GM12878 (cell line): ENCODE results near the gene SH3BGRL2. TPM values are rescaled to one million over a fixed set of nuclear protein-coding genes. Genes with fewer than 3 reads are reported as not detected.

Experiments
- ATAC-seq: fragments of 200-7000 bp; cut with Tn5 transposase; 3 replicates; pipeline ENCODE4 v1.9.1; 2020; ENCODE audit warnings: mild to moderate bottlenecking, moderate library complexity
- BruUV-seq: library from RNA; stranded (reverse); fragments of 400-500 nt; replicated peaks from 2 replicates; lab custom pipeline; 2021; lab: Mats Ljungman, UMichigan
- CTCF ChIA-PET: fragments of 300-600 bp; sonication (Branson Sonifier 250); formaldehyde crosslinking; extraction: SDS; loops from one replicate; lab custom pipeline; 2021; ENCODE audit warnings: inconsistent platforms; lab: Yijun Ruan, JAX
- POLR2A ChIA-PET: fragments of 350-600 bp; formaldehyde crosslinking; extraction: SDS; loops from one replicate; lab custom pipeline; 2021; ENCODE audit warnings: inconsistent platforms; lab: Charles Lee
- RAD21 ChIA-PET: fragments of 300-600 bp; sonication (Branson Sonifier 250); formaldehyde crosslinking; loops from one replicate; lab custom pipeline; 2023; ENCODE audit warnings: antibody characterized with exemption; ENCODE audit not compliant: unreplicated experiment; lab: Charles Lee
- SMC1A ChIA-PET: fragments of 300-600 bp; sonication (Branson Sonifier 250); formaldehyde crosslinking; loops from one replicate; lab custom pipeline; 2023; ENCODE audit not compliant: unreplicated experiment, uncharacterized antibody; lab: Charles Lee
- DNase-seq: peaks from one replicate; pipeline ENCODE4 v3.0.0-alpha.2; 2011; ENCODE audit warnings: low read depth, low spot score
- FAIRE-seq: peaks from 3 replicates; lab custom pipeline; 2011; peaks lifted over from hg19 to GRCh38; lab: Jason Lieb, UNC
- H2AFZ ChIP-seq: 2 replicates; pipeline ENCODE4 v1.6.0; 2011; ENCODE audit warnings: low read depth, low read length, control low read depth; ENCODE audit not compliant: control insufficient read depth
- H3K27ac ChIP-seq: 2 replicates; pipeline ENCODE4 v1.5.1; 2011; ENCODE audit warnings: control low read depth; ENCODE audit not compliant: control insufficient read depth, insufficient read depth
- H3K27me3 ChIP-seq, 2 experiments: replicated peaks in 1 of 2; 2 replicates each; pipeline versions ENCODE4 v1.6.0 to v1.6.1; 2011; ENCODE audit warnings: low read length in 1 of 2; ENCODE audit not compliant: control insufficient read depth in 2 of 2, insufficient read depth in 2 of 2
- H3K36me3 ChIP-seq, 2 experiments: 2 replicates each; pipeline ENCODE4 v1.5.1; 2011; ENCODE audit warnings: low read length in 1 of 2; ENCODE audit not compliant: control insufficient read depth in 2 of 2, insufficient read depth in 2 of 2
- H3K4me1 ChIP-seq: 2 replicates; pipeline ENCODE4 v1.6.1; 2011; ENCODE audit warnings: mild to moderate bottlenecking, low read length, moderate library complexity, mixed read lengths; ENCODE audit not compliant: control insufficient read depth, insufficient read depth
- H3K4me2 ChIP-seq: 2 replicates; pipeline ENCODE4 v1.6.0; 2011; ENCODE audit warnings: control low read depth; ENCODE audit not compliant: control insufficient read depth, insufficient read depth
- H3K4me3 ChIP-seq: fragments of 200-600 bp; sonication (generic); 2 replicates; pipeline ENCODE4 v1.5.1; 2016
- H3K79me2 ChIP-seq: 2 replicates; pipeline ENCODE4 v1.6.0; 2011; ENCODE audit warnings: low read length; ENCODE audit not compliant: control insufficient read depth, insufficient read depth
- H3K9ac ChIP-seq: 2 replicates; pipeline ENCODE4 v1.8.0; 2011; ENCODE audit warnings: low read length, control low read depth, mixed read lengths; ENCODE audit not compliant: control insufficient read depth, insufficient read depth
- H3K9me3 ChIP-seq: replicated peaks from 3 replicates; pipeline ENCODE4 v1.5.1; 2011; ENCODE audit warnings: mild to moderate bottlenecking, low read length; ENCODE audit not compliant: control insufficient read depth, insufficient read depth
- H4K20me1 ChIP-seq: 2 replicates; pipeline ENCODE4 v1.6.0; 2011; ENCODE audit not compliant: control insufficient read depth, insufficient read depth
- ATF7 ChIP-seq: fragments of 450-650 bp; IDR thresholded peaks from 2 replicates; pipeline ENCODE4 v1.6.1; 2016; ENCODE audit warnings: low read depth, mild to moderate bottlenecking
- BHLHE40 ChIP-seq, 2 experiments: fragments of 450-650 bp in 1 of 2; IDR thresholded peaks; 2 replicates each; pipeline ENCODE4 v1.6.1; 2011 to 2017; ENCODE audit warnings: low read depth in 2 of 2, borderline replicate concordance in 1 of 2, improper control_type of control experiment in 1 of 2, low read length in 1 of 2, mild to moderate bottlenecking in 1 of 2
- CBFB ChIP-seq: IDR thresholded peaks from 2 replicates; pipeline ENCODE4 v1.6.1; 2016; ENCODE audit warnings: antibody characterized with exemption, low read depth
- CHD4 ChIP-seq: fragments of 200-600 bp; sonication (generic); IDR thresholded peaks from 2 replicates; pipeline ENCODE4 v1.6.1; 2016; ENCODE audit warnings: mild to moderate bottlenecking
- CREB1 ChIP-seq: IDR thresholded peaks from 2 replicates; pipeline ENCODE4 v1.6.1; 2012; ENCODE audit warnings: low read depth, mild to moderate bottlenecking, inconsistent platforms
- DPF2 ChIP-seq: fragments of 450-650 bp; IDR thresholded peaks from 2 replicates; pipeline ENCODE4 v1.6.1; 2017; ENCODE audit warnings: mild to moderate bottlenecking
- FOS ChIP-seq: IDR thresholded peaks from 3 replicates; pipeline ENCODE4 v1.6.1; 2011; ENCODE audit warnings: borderline replicate concordance; ENCODE audit not compliant: insufficient read length; ENCODE audit errors: extremely low read depth
- FOXK2 ChIP-seq: fragments of 450-650 bp; IDR thresholded peaks from 2 replicates; pipeline ENCODE4 v1.6.1; 2017; ENCODE audit warnings: mild to moderate bottlenecking, moderate library complexity
- FOXM1 ChIP-seq: IDR thresholded peaks from 2 replicates; pipeline ENCODE4 v1.6.1; 2012; ENCODE audit warnings: low read depth, mild to moderate bottlenecking, inconsistent platforms, low read length, moderate library complexity
- HDAC2 ChIP-seq: fragments of 200-600 bp; sonication (generic); IDR thresholded peaks from 2 replicates; pipeline ENCODE4 v1.6.1; 2017
- NKRF ChIP-seq: fragments of 450-650 bp; conservative IDR thresholded peaks from 2 replicates; pipeline ENCODE4 v1.6.1; 2017; ENCODE audit warnings: mild to moderate bottlenecking, moderate library complexity
- NR2F1 ChIP-seq: fragments of 450-650 bp; conservative IDR thresholded peaks from 2 replicates; pipeline ENCODE4 v1.6.1; 2017; ENCODE audit warnings: mild to moderate bottlenecking
- PKNOX1 ChIP-seq: fragments of 450-650 bp; IDR thresholded peaks from 2 replicates; pipeline ENCODE4 v1.6.1; 2016; ENCODE audit warnings: mild to moderate bottlenecking
- POLR2A ChIP-seq: IDR thresholded peaks from 2 replicates; pipeline ENCODE4 v1.6.1; 2011; ENCODE audit warnings: low read depth, mild to moderate bottlenecking, low read length
- RBBP5 ChIP-seq: fragments of 200-600 bp; sonication (generic); conservative IDR thresholded peaks from 2 replicates; pipeline ENCODE4 v1.6.1; 2016
- SP1 ChIP-seq: IDR thresholded peaks from one replicate; pipeline ENCODE4 v1.6.1; 2011; ENCODE audit warnings: low read depth, low read length
- SPI1 ChIP-seq: IDR thresholded peaks from 2 replicates; pipeline ENCODE4 v1.6.1; 2011; ENCODE audit warnings: low read depth, mild to moderate bottlenecking, low read length, moderate library complexity, borderline replicate concordance; ENCODE audit not compliant: insufficient read depth
- SREBF2 ChIP-seq: IDR thresholded peaks from 2 replicates; pipeline ENCODE4 v1.6.1; 2012; ENCODE audit warnings: mild to moderate bottlenecking, low read length
- STAT1 ChIP-seq: fragments of 450-650 bp; conservative IDR thresholded peaks from 2 replicates; pipeline ENCODE4 v1.6.1; 2014; ENCODE audit warnings: antibody characterized with exemption, mild to moderate bottlenecking
- TARDBP ChIP-seq: IDR thresholded peaks from 2 replicates; pipeline ENCODE4 v1.6.1; 2016; ENCODE audit warnings: borderline replicate concordance
- TCF7 ChIP-seq: IDR thresholded peaks from 2 replicates; pipeline ENCODE4 v1.6.1; 2014; ENCODE audit warnings: antibody characterized with exemption, borderline replicate concordance
- USF2 ChIP-seq: IDR thresholded peaks from 2 replicates; pipeline ENCODE4 v1.6.1; 2011; ENCODE audit warnings: low read depth, low read length, improper control_type of control experiment, borderline replicate concordance
- ZNF622 ChIP-seq: fragments of 450-650 bp; IDR thresholded peaks from 2 replicates; pipeline ENCODE4 v1.6.1; 2017; ENCODE audit warnings: mild to moderate bottlenecking, inconsistent platforms
- WGBS: methylation state at CpG from one replicate; pipeline ENCODE4 v1.1.6; 2016; ENCODE audit warnings: low lambda C conversion rate; ENCODE audit not compliant: insufficient replicate concordance, insufficient coverage; ENCODE audit errors: missing lambda C conversion rate; 5-methylcytosine and 5-hydroxymethylcytosine counted together
- in situ Hi-C: fragments of 300-500 bp; cut with MboI; formaldehyde crosslinking; loops from 9 replicates; pipeline ENCODE4 v1.14.3; 2018; ENCODE audit warnings: mixed read lengths
- intact Hi-C: fragments of 100-400 bp; cut with micrococcal nuclease; formaldehyde crosslinking; loops from one replicate; pipeline ENCODE4 v1.14.2; 2022; ENCODE audit not compliant: unreplicated experiment
- polyA plus RNA-seq, 11 experiments: library from polyadenylated mRNA; depleted of rRNA in 4 of 11; unstranded in 6 of 11; stranded (reverse) in 5 of 11; fragments of >200 nt; fragmentation: Nextera tagmentation in 4 of 11; fragmentation: Illumina TruSeq in 1 of 11; extraction: Ambion mirVana in 4 of 11; extraction: Trizol in 1 of 11; gene quantifications; 1 replicate in 1 of 11; 2 replicates in 10 of 11; pipeline versions ENCODE4 v1.2.1 to v1.2.3, GENCODE V29; 2011 to 2016; ENCODE audit warnings: inconsistent platforms in 2 of 11, missing spikeins in 2 of 11, low read depth in 1 of 11
- total RNA-seq, 4 experiments: library from RNA; depleted of rRNA in 3 of 4; stranded (reverse); fragments of >200 nt in 3 of 4; fragmentation: Illumina TruSeq in 1 of 4; extraction: Trizol in 1 of 4; gene quantifications; 2 replicates each; pipeline versions ENCODE4 v1.2.1 to v1.2.3, GENCODE V29; 2013 to 2021

The SH3BGRL2 gene
- total and polyA plus RNA-seq, 10 of the 15 experiments (the other 5 are each of a cell fraction or from before 2014, with no cell fraction given): 0.03 to 0.37 (median 0.21) TPM

- no peak for FAIRE-seq
These were observed 55.7 kb downstream of the SH3BGRL2 start for GRCh38 chr6:79686707-79687309.

GRCh38 chr6:79687759-79688158 lies 56.6 kb downstream of the SH3BGRL2 start:
- Histone ChIP-seq H3K27ac (no peak overlapping the region), H3K4me2 (no peak overlapping the region), H3K9me3 (no peaks in the 10 kb centered on the region), H3K4me3 (no peak overlapping the region), H4K20me1 (no peaks in the 10 kb centered on the region), H3K4me1 (no peaks in the 10 kb centered on the region), H3K9ac (no peak overlapping the region), H3K79me2 (no peaks in the 10 kb centered on the region), H2AFZ (no peak overlapping the region), H3K36me3 (no peaks in the 10 kb centered on the region), H3K27me3 (no peaks in the 10 kb centered on the region)
- no TSS peak for BruUV-seq
- SMC1A ChIA-PET: interaction anchor here (0.5 to 2.0 kb wide), 5 partner anchors 16 to 75 kb away, joined by 3 to 5 read pairs (median 3); no protein-coding TSS in a partner anchor
- ATAC-seq (no peak), FAIRE-seq (no peak), DNase-seq (no peak)
- in situ Hi-C loops (no loop called here), intact Hi-C loops (no loop called here)
- WGBS: 85% methylated on average over 1 of the region's 1 CpG
- CTCF ChIA-PET: interaction anchor here (1.2 kb wide), 1 partner anchor 19 kb away, joined by 3 read pairs; no protein-coding TSS in a partner anchor
- POLR2A ChIA-PET: no interaction called here
- RAD21 ChIA-PET: no interaction called here
- TF ChIP-seq SPI1 (no peak), PKNOX1 (no peak), NR2F1 (no peak), BHLHE40 (IDR thresholded peaks at IDR 0.05; ENCODE audit: borderline replicate concordance in 1 of 2, low read depth in 2 of 2, low read length in 1 of 2) (no peak), NKRF (no peak), DPF2 (no peak), SREBF2 (no peak), USF2 (no peak), SP1 (no peak)

More at GRCh38 chr6:79686707-79687309, 55.7 kb downstream of the SH3BGRL2 start:
- no TSS peak for BruUV-seq
- POLR2A ChIA-PET: no interaction called here
- in situ Hi-C loops (no loop called here), intact Hi-C loops (no loop called here)
- no peak for DNase-seq
- SMC1A ChIA-PET: interaction anchor here (0.7 kb wide), 1 partner anchor 76 kb away, joined by 3 read pairs; no protein-coding TSS in a partner anchor
- no peaks in the 10 kb centered on the region for H4K20me1 ChIP-seq
- H3K4me2 ChIP-seq: no peak overlapping the region
- RAD21 ChIA-PET: no interaction called here
- H3K27me3 ChIP-seq: no peaks in the 10 kb centered on the region
- no peak for ATAC-seq
- no peak overlapping the region for H3K9ac ChIP-seq
- H3K9me3 ChIP-seq: no peaks in the 10 kb centered on the region
- no peaks in the 10 kb centered on the region for H3K4me1 ChIP-seq
- TF ChIP-seq TCF7 (no peak), CREB1 (no peak), POLR2A (no peak), CBFB (no peak), STAT1 (no peak), FOXM1 (no peak), TARDBP (no peak), ATF7 (no peak), FOS (no peak), RBBP5 (no peak), FOXK2 (no peak), ZNF622 (no peak), CHD4 (no peak), HDAC2 (no peak)
- H3K79me2 ChIP-seq: no peaks in the 10 kb centered on the region
- H3K27ac ChIP-seq: no peak overlapping the region
- H3K4me3 ChIP-seq: no peak overlapping the region
- H3K36me3 ChIP-seq: no peaks in the 10 kb centered on the region
- CTCF ChIA-PET: interaction anchor here (1.2 kb wide), 1 partner anchor 20 kb away, joined by 3 read pairs; no protein-coding TSS in a partner anchor
- no peak overlapping the region for H2AFZ ChIP-seq
- 25% methylated on average over 3 of the region's 3 CpGs for WGBS
